Mammary epithelial cell (primary cell): Measurements from ENCODE around the gene ABHD2.

Source experiments
- CTCF ChIP-seq, 2 donors: IDR thresholded peaks in 1 of 2; conservative IDR thresholded peaks in 1 of 2; 2 replicates each; pipeline ENCODE4 v1.5.1; 2011 to 2012; ENCODE audit warnings: inconsistent platforms in 2 of 2, low read length in 2 of 2, mild to moderate bottlenecking in 2 of 2, control low read depth in 1 of 2, low read depth in 1 of 2; ENCODE audit not compliant: insufficient read depth in 1 of 2; ENCODE audit errors: extremely low read depth in 1 of 2
- EZH2 ChIP-seq: IDR thresholded peaks from 2 replicates; pipeline ENCODE4 v1.6.1; 2012; ENCODE audit warnings: low read length, inconsistent platforms, borderline replicate concordance

GRCh38 chr15:89174476-89174875, 86.2 kb downstream of the ABHD2 start:
- TF ChIP-seq EZH2 (no peak), CTCF (conservative IDR thresholded peaks at IDR 0.05 in 1 of 2, IDR thresholded peaks at IDR 0.05 in 1 of 2; ENCODE audit: extremely low read depth in 1 of 2, insufficient read depth in 1 of 2, low read depth in 1 of 2, low read length in 2 of 2) (no peak)
